Stimulated activated CD4-positive, alpha-beta T cell treated with anti-CD3 and anti-CD28 coated beads, Interleukin-4, amount 100 ng/mL, for 24 hours (primary cell): ENCODE data around the gene SPDYE2.
"Not testable (repeated sequence)": the region's sequence is repeated elsewhere in the genome, so short reads cannot be mapped to it uniquely, and the experiment has no call there.

ENCODE experiments used
- DNase-seq: peaks from one replicate; pipeline ENCODE4 v3.0.0-alpha.2; 2020

Gene SPDYE2

DNA sequence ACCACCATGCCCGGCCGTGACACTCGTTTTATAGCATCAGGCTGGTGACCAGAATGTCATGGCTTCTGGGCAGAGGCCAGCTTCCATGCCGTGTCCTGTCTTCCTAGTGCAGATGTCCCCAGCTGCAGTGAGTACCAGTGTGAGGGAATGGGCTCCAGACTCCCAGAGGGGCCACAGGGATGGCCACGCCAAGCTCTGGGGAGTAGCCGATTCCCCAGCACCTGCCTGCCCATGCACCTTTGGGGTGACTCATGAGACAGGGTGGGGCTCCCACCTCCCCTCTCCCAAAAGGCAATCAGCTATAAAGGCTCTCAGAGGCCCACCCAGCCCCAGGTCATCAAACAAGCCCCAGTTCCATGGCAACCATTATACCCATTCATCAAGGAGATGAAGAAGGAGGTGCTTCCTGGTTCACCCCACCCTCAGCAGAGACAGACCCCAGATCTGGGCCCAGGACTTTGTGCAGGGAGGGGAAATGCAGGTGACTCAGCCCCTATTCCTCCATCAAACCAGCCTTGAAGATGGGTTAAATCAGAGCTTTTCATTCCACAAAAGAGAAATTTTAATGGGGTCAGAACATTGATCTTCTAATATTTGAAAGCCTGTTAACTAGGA is at the start of gene SPDYE2:
Gene SPDYE2, plus strand, starts transcription at position 419 of the 615 bp plus-strand sequence. CDS start 2,030 bp downstream, outside the sequence.
- not testable (repeated sequence) for DNase-seq

DNA sequence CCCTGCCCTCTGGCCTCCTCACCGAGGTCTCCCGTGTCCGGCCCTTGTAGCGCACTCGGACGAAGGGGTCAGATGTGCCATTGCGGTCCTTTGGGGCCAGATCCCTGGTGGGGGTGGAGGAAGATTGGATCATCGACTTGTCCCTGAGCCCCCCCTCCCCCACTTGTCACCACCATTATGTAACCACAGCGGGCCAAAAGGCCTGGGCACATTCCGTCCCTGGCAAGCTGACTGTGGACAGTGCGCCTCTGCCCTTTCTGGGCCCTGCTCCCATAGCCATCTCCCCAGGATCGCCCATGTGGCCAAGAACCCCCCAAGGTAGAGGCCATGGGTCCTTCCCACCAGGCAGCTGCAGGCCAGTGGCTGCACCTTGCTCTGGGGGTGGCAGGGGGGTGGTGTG is 47.9 kb upstream of the SPDYE2 start:
- not testable (repeated sequence) for DNase-seq

GRCh38 chr7:102505298-102506185 is 45.5 kb upstream of the SPDYE2 start:
- DNase-seq: not testable (repeated sequence)

GRCh38 chr7:102507410-102508088 is 43.5 kb upstream of the SPDYE2 start:
- not testable (repeated sequence) for DNase-seq

- not testable (repeated sequence) for DNase-seq
Measured at GRCh38 chr7:102510575-102510974, 40.5 kb upstream of the SPDYE2 start.

DNA sequence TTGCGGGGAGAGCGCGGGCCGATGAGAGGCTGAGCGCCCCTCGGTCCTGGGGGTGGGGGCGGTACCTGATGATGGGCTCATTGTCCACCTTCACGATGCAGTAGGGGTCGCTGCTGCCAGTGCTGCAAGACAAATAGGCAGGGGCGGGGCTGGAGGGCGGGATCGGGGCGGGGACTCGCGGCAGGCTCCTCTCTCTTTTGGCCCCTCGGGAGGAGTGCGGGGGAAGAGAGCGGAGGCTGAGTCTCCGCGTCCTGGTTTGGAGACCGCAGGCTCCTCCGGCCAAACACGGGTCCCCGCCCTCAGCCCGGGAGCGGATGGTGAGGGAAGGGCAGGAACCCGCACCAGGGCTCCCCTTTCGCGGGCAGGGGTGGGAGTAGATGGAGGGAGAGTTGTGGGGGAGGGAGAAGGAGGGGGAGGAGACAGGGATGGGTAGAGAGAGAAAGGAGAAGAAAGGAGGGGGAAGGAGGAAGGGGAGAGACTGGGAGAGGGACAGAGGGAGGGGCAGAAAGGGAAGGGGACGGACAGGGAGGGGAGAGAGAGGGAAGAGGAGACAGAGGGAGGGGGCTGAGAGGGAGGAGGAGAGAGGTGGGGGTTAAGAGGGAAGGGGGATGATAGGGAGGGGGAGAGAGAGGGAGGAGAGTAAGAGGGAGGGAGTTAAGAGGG is 39.0 kb upstream of the SPDYE2 start:
- DNase-seq: not testable (repeated sequence)

DNA sequence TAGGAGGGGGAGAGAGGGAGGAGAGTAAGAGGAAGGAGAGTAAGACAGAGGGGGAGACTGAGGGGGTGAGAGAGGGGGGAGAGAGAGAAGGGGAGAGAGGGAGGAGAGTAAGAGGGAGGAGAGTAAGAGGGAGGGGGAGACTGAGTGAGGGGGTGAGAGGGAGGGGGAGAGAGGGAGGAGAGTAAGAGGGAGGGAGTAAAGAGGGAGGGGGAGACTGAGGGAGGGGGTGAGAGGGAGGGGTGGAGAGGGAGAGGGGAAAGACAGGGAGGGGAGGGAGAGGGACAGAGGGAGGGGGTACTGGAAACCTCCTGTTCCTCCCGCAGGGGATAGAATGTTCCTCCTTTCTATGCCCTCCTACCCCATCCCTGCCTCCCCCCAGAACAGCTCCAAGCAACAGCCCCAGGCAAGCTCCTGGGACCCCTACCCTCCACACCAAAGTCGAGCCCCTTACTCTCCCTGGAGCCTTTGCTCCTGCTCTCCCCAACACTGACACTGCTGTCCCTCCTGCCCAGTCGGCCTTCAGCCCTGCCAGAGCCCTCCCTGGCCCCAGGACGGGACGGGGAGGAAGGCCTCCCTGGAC is 38.3 kb upstream of the SPDYE2 start:
- not testable (repeated sequence) for DNase-seq

DNA sequence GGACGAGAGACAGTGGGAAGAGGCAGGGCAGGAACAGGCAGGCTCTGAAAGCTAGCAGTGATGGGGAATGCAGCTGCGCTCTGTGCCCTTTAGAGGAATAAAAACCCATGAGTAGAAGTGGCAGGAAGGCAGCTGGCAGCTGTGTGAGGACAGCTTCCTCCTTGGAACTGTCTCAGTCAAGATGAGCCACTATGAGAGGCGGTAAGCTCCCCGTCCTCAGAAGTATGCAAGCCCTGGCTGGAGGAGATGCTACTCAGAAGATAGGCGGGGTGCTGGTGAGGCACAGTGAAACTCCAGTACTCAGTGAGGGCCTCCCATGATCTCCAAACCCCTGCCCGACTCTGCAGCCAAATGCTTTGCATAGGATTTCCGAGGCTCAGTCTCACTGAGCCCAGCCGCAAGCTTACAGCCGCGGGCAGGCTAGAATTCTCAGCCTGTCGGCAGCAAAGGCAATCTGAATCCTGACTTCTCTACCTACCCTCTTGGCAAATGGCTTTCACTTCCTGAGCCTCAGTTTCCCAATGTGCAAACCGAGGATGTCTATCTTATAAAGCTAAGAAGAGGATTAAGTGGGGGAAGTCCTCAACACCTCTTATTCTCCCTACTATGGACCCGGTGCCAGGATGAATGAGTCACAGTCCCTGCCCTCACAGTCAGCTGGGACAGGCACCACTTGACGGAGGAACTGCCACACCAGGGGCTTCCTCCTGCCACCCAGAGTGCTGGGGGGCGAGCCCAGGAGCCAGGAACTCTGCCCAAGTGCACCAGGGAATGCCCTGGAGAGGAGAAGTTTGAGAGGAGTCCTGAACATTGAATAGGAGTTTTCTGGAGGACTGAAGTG is 35.9 kb upstream of the SPDYE2 start:
- not testable (repeated sequence) for DNase-seq

- DNase-seq: not testable (repeated sequence)
Measured at GRCh38 chr7:102515889-102516288, 35.1 kb upstream of the SPDYE2 start.

GRCh38 chr7:102516951-102517350 is 34.1 kb upstream of the SPDYE2 start:
- not testable (repeated sequence) for DNase-seq

DNA sequence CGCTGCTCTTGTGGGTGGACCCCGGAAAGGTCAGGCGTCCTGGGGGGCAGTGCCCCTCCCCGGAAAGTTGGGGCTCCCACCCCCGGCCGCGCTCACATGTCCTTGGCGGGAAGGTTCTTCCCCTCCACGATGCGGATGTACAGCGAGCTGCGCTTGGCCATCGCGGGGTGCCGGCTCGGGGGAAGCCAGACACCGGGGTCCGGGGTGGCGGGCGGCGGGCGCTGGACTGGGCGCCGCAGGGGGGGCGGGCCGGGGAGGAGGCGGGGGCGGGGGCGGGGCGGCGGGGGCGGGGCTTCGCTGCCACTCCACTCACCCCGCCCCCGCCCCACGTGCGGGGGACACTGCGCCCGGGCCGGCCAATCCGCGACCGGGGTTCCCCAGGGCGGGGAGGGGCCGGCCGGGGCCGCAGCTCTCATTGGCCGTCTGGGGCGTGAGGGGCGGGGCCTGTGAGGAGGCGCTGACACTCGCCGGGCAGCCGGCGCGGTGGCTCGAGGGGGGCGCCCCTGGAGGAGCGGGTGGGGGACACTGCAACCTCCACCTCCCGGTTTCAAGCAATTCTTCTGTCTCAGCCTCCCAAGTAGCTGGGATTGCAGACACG is 33.4 kb upstream of the SPDYE2 start, which contains the start of gene RASA4B:
Gene RASA4B, minus strand, starts transcription at position 228 of the 598 bp plus-strand sequence. Its CDS starts 67 bp downstream, at position 161.
- DNase-seq: not testable (repeated sequence)

- DNase-seq: not testable (repeated sequence)
Measured at GRCh38 chr7:102520797-102521196, 30.2 kb upstream of the SPDYE2 start.

GRCh38 chr7:102524803-102525202 is 26.2 kb upstream of the SPDYE2 start:
- DNase-seq: not testable (repeated sequence)

GRCh38 chr7:102527182-102527581 is 23.8 kb upstream of the SPDYE2 start:
- not testable (repeated sequence) for DNase-seq

- DNase-seq: not testable (repeated sequence)
Measured at GRCh38 chr7:102527822-102528793, 22.9 kb upstream of the SPDYE2 start.

DNA sequence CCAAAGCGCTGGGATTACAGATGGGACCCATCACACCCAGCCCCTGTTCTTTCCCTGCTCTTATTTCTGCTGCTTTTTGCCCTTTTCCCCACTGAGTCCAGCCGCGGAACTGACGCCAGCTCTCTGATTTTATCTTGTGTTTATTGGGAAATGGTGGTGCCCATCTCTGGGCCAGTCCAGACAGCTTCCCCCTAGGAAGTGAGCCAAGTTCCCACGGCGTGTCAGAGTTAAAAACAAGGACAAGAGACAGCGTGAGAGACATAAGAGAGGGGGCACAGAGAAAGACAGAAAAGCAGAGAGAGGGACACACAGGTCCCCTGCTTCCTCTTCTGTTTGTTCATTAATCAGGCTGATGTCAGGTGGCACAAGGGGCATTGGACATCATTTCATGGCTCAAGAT is 19.4 kb upstream of the SPDYE2 start:
- DNase-seq: not testable (repeated sequence)

GRCh38 chr7:102532127-102532526 is 18.9 kb upstream of the SPDYE2 start:
- not testable (repeated sequence) for DNase-seq

GRCh38 chr7:102535062-102535615 is 15.9 kb upstream of the SPDYE2 start:
- not testable (repeated sequence) for DNase-seq

DNA sequence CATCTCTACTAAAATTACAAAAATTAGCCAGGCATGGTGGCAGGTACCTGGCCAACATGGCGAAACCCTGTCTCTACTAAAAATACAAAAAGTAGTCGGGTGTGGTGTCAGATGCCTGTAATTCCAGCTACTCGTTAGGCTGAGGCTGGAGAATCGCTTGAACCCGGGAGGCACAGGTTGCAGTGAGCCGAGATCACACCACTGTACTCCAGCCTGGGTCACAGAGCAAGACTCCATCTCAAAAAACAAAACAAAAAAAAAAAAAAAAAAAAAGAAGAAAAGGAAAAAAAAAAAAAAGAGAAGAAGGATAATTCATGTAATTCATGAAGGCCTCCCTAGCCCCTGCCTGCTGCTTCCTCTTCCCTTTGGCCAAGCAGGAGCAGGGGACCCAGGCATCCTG is 10.4 kb upstream of the SPDYE2 start:
- DNase-seq: not testable (repeated sequence)
